ENCODE results near the gene PDCL3.

GRCh38 chr2:100563407-100564247 lies 834 bp downstream of the PDCL3 start:
- TF ChIP-seq CTCF (IDR thresholded peaks at IDR 0.05; ENCODE audit: low read length) = no peak
- no peak for TF ChIP-seq EZH2 (optimal IDR thresholded peaks at IDR 0.05; ENCODE audit: low read depth, low read length)

All from MM.1S (cell line).